Heart right ventricle (tissue), 16 donors: ENCODE measurements around the gene MAST1. TPM values are rescaled to one million over a fixed set of nuclear protein-coding genes. Genes with fewer than 3 reads are reported as not detected.

Source experiments
- ATAC-seq, 8 donors: fragments of 200-7000 bp; cut with Tn5 transposase; one replicate each; pipeline ENCODE4 v1.9.1; 2020; ENCODE audit warnings: mild to moderate bottlenecking in 8 of 8, moderate library complexity in 8 of 8, moderate number of reproducible peaks in 1 of 8
- DNase-seq, 2 donors: peaks; one replicate each; pipeline ENCODE4 v3.0.0-alpha.2; 2020
- H3K27ac ChIP-seq, 10 donors: fragments of 200-600 bp; sonication (generic) in 2 of 10; one replicate each; pipeline versions ENCODE4 v1.5.0 to v1.8.0; 2020 to 2022; ENCODE audit warnings: mild to moderate bottlenecking in 3 of 10
- H3K27me3 ChIP-seq, 7 donors: fragments of 200-600 bp; one replicate each; pipeline ENCODE4 v1.8.0; 2021 to 2022; ENCODE audit warnings: mild to moderate bottlenecking in 2 of 7
- H3K36me3 ChIP-seq, 9 donors: fragments of 200-600 bp; sonication (generic) in 1 of 9; one replicate each; pipeline versions ENCODE4 v1.5.0 to v1.8.0; 2020 to 2022; ENCODE audit warnings: mild to moderate bottlenecking in 2 of 9
- H3K4me1 ChIP-seq, 9 donors: fragments of 200-600 bp; sonication (generic) in 1 of 9; one replicate each; pipeline versions ENCODE4 v1.5.0 to v1.8.0; 2020 to 2022; ENCODE audit warnings: mild to moderate bottlenecking in 4 of 9
- H3K4me3 ChIP-seq, 10 donors: fragments of 200-600 bp; sonication (generic) in 2 of 10; one replicate each; pipeline versions ENCODE4 v1.5.0 to v1.8.0; 2020 to 2022; ENCODE audit warnings: mild to moderate bottlenecking in 7 of 10, moderate library complexity in 2 of 10
- H3K9me3 ChIP-seq, 11 donors: fragments of 200-600 bp in 10 of 11; sonication (generic) in 2 of 11; one replicate each; pipeline versions ENCODE4 v1.5.0 to v1.8.0; 2013 to 2022; ENCODE audit warnings: mild to moderate bottlenecking in 2 of 11, control low read depth in 1 of 11, moderate library complexity in 1 of 11
- CTCF ChIP-seq, 9 donors: fragments of 200-600 bp; sonication (generic) in 2 of 9; IDR thresholded peaks; one replicate each; pipeline versions ENCODE4 v1.5.0 to v1.8.0; 2021 to 2022; ENCODE audit warnings: antibody characterized with exemption in 9 of 9, mild to moderate bottlenecking in 5 of 9, moderate library complexity in 1 of 9
- WGBS, 2 donors: extraction: QIAGEN DNeasy Blood & Tissue Kit; methylation state at CpG; one replicate each; pipeline ENCODE4 v1.1.7; 2013; ENCODE audit warnings: inconsistent platforms in 1 of 2; 5-methylcytosine and 5-hydroxymethylcytosine counted together
- intact Hi-C, 10 donors: fragments of 100-400 bp; cut with DNase I; formaldehyde crosslinking; loops; one replicate each; pipeline versions ENCODE4 v1.11.1 to v1.14.2; 2022
- polyA plus RNA-seq, 2 donors: library from polyadenylated mRNA; stranded (reverse); fragments of 200-250 nt; gene quantifications; one replicate each; pipeline ENCODE4 v1.2.3, GENCODE V29; 2013
- total RNA-seq, 10 donors: library from RNA; stranded (reverse); fragmentation: NEBNext Ultra II Directional in 3 of 10; extraction: Animal tissue kit (Norgen Biotek cat#: 25700) in 3 of 10; gene quantifications; one replicate each; pipeline versions ENCODE4 v1.2.1 to v1.2.4, GENCODE V29; 2021 to 2023
- donor health status: Arrhythmogenic right ventricular cardiomyopathy.
- donor health status: ischemic (EF 13 %, LVEDD 7.1; RV severe dilation, severe dysfunction).
- donor health status: healthy with polysubstance abuse.
- donor health status: DM: no; HTN: yes; CAD: no.
- donor health status: DM: no; HTN: no; CAD: no.
- donor health status: ischemic (EF 25% LVEDD 6.9; RV normal size, moderate dysfunction).
- donor health status: ischemic (EF 25% LVEDD 5.7; RV mildly dilated, moderate dysfunction).
- donor health status: healthy.
- donor health status: DM: yes; HTN: yes; CAD: no.
- donor health status: Ischemic cardiomyopathy.
- donor health status: ischemic (EF 35%, LVEDD 5.7; RV mildly dilated, moderate dysfunction).
- donor health status: nonischemic (EF 11% LVEDD 7.7; RV severe dilation, severe dysfunction).
- donor health status: DM: yes; HTN: yes; CAD: no.
- donor health status: PGD.
- donor health status: ischemic (EF 29% LVEDD 5.4; RV normal size, mild dysfunction).
- donor health status: nonischemic (EF 23%, LVEDD 6.1; RV moderate dilation, normal function).

Gene MAST1
- total and polyA plus RNA-seq, 12 donors: 0.07 to 0.88 (median 0.31) TPM; not detected in 2

- no peaks in the 10 kb centered on the region for H3K27me3 ChIP-seq
- H3K9me3 ChIP-seq: no peaks in the 10 kb centered on the region
- peaks cover 0 to 19% (median 0%) of the 10 kb centered on the region in 9 donors for H3K36me3 ChIP-seq
- no peak for ATAC-seq
- H3K4me3 ChIP-seq: peak overlapping the region; percentile 64 to 100 (median 85)
- peaks cover 21 to 63% (median 51%) of the 10 kb centered on the region in 9 donors for H3K4me1 ChIP-seq
- TF ChIP-seq CTCF (IDR thresholded peaks at IDR 0.05): no peak
- H3K27ac ChIP-seq: peak overlapping the region; percentile 94 to 100 (median 99)
- peak; percentile 62 to 76 for DNase-seq
- 1% methylated on average over 81 to 84 of the region's 84 CpGs for WGBS, 2 donors
- intact Hi-C loops: loop anchor here in 5 of 10 donors (2.0 to 10.0 kb wide), 5 partner anchors 13 to 363 kb away; partner anchors contain the start of genes IER2 (in 2 of the 5), STX10 (in 2 of the 5) and TNPO2 (in 1 of the 5)
Measured at GRCh38 chr19:12792051-12792852, 46.1 kb upstream of the MAST1 start.

- peaks cover 0 to 22% (median 0%) of the 10 kb centered on the region in 9 donors for H3K36me3 ChIP-seq
- WGBS, 2 donors: 0 to 1% methylated on average over 22 of the region's 22 CpGs
- intact Hi-C loops: loop anchor here in 6 of 10 donors (1.0 to 10.0 kb wide), 6 partner anchors 14 to 362 kb away; partner anchors contain the start of genes IER2 (in 2 of the 6), STX10 (in 2 of the 6), GET3 (in 1 of the 6) and TNPO2 (in 1 of the 6)
- H3K4me3 ChIP-seq: peak overlapping the region; percentile 64 to 100 (median 85)
- no peak for DNase-seq
- H3K4me1 ChIP-seq: peaks cover 18 to 56% (median 45%) of the 10 kb centered on the region in 9 donors
- peak overlapping the region; percentile 94 to 100 (median 99) for H3K27ac ChIP-seq
- no peaks in the 10 kb centered on the region for H3K27me3 ChIP-seq
- H3K9me3 ChIP-seq: no peaks in the 10 kb centered on the region
- TF ChIP-seq CTCF (IDR thresholded peaks at IDR 0.05): no peak
- no peak for ATAC-seq
Measured at GRCh38 chr19:12792853-12793289, 45.4 kb upstream of the MAST1 start.

GRCh38 chr19:12793290-12794195, 44.8 kb upstream of the MAST1 start:
- H3K9me3 ChIP-seq: no peaks in the 10 kb centered on the region
- ATAC-seq (peak; percentile 26 to 64 (median 54)), DNase-seq (peak; percentile 92 to 95)
- intact Hi-C loops: loop anchor here in 6 of 10 donors (1.0 to 10.0 kb wide), 6 partner anchors 15 to 361 kb away; partner anchors contain the start of genes IER2 (in 2 of the 6), STX10 (in 2 of the 6), GET3 (in 1 of the 6) and TNPO2 (in 1 of the 6)
- peak overlapping the region; percentile 94 to 100 (median 99) for H3K27ac ChIP-seq
- no peaks in the 10 kb centered on the region for H3K27me3 ChIP-seq
- peak in 2 of 9 donors; percentile 13 for TF ChIP-seq CTCF (IDR thresholded peaks at IDR 0.05)
- peaks cover 0 to 29% (median 0%) of the 10 kb centered on the region in 9 donors for H3K36me3 ChIP-seq
- peaks cover 12 to 50% (median 38%) of the 10 kb centered on the region in 9 donors for H3K4me1 ChIP-seq
- 1% methylated on average over 68 to 81 of the region's 81 CpGs for WGBS, 2 donors
- H3K4me3 ChIP-seq: peak overlapping the region; percentile 64 to 100 (median 85)
